HCT116 (cell line): ENCODE data around the gene TFG. TPM values are rescaled to one million over a fixed set of nuclear protein-coding genes. Genes with fewer than 3 reads are reported as not detected.

Source experiments
- ATAC-seq: fragments of 200-7000 bp; cut with Tn5 transposase; 2 replicates; pipeline ENCODE4 v1.9.1; 2020; ENCODE audit warnings: mild to moderate bottlenecking, moderate library complexity
- BruUV-seq: library from RNA; stranded (reverse); fragments of 400-500 nt; replicated peaks from 2 replicates; lab custom pipeline; 2021; lab: Mats Ljungman, UMichigan
- CTCF ChIA-PET: fragments of 300-600 bp; sonication (Branson Sonifier 250); formaldehyde crosslinking; loops from one replicate; lab custom pipeline; 2021; ENCODE audit warnings: antibody characterized with exemption; lab: Charles Lee
- POLR2A ChIA-PET: fragments of 300-600, 350-600 bp; sonication (Branson Sonifier 250); formaldehyde crosslinking; loops from one replicate; lab custom pipeline; 2021; ENCODE audit warnings: antibody characterized with exemption; lab: Charles Lee
- RAD21 ChIA-PET, 2 experiments: fragments of 300-600 bp; sonication (Branson Sonifier 250); formaldehyde crosslinking; loops; one replicate each; lab custom pipeline; 2023; ENCODE audit warnings: low total read pairs in 2 of 2; ENCODE audit not compliant: uncharacterized antibody in 2 of 2, unreplicated experiment in 2 of 2, low non-redundant PET in 1 of 2; lab: Charles Lee
- DNase-seq: peaks from one replicate; pipeline ENCODE4 v3.0.0-alpha.2; 2010; ENCODE audit warnings: low read depth, low spot score
- H2AFZ ChIP-seq: fragments of 200-600 bp; shearing (Covaris generic), sonication (generic); 2 replicates; pipeline ENCODE4 v1.6.1; 2017; ENCODE audit warnings: low read depth, mixed run types, mixed read lengths, antibody characterized with exemption, low read length; ENCODE audit not compliant: poor library complexity, severe bottlenecking
- H3K27ac ChIP-seq: 2 replicates; pipeline ENCODE4 v1.5.1; 2012; ENCODE audit warnings: low read depth, low read length
- H3K27me3 ChIP-seq: fragments of 200-600 bp; sonication (generic); 2 replicates; pipeline ENCODE4 v1.6.1; 2016; ENCODE audit warnings: mixed run types, low read length, mixed read lengths; ENCODE audit not compliant: insufficient read depth
- H3K36me3 ChIP-seq, 2 experiments: fragments of 200-500 bp in 1 of 2; fragments of 200-600 bp in 1 of 2; sonication (Bioruptor generic) in 1 of 2; sonication (generic) in 1 of 2; 2 replicates each; pipeline versions ENCODE4 v1.5.1 to v1.6.1; 2014 to 2016; ENCODE audit warnings: low read length in 2 of 2, inconsistent platforms in 1 of 2, mixed read lengths in 1 of 2, mixed run types in 1 of 2; ENCODE audit not compliant: insufficient read depth in 2 of 2, control insufficient read depth in 1 of 2
- H3K4me1 ChIP-seq, 2 experiments: fragments of 200-600 bp in 1 of 2; sonication (generic) in 1 of 2; 2 replicates each; pipeline versions ENCODE4 v1.5.1 to v1.6.1; 2012 to 2017; ENCODE audit warnings: low read length in 2 of 2, inconsistent platforms in 1 of 2, mild to moderate bottlenecking in 1 of 2, mixed read lengths in 1 of 2, mixed run types in 1 of 2, moderate library complexity in 1 of 2; ENCODE audit not compliant: insufficient read depth in 2 of 2, control insufficient read depth in 1 of 2
- H3K4me2 ChIP-seq: fragments of 200-600 bp; sonication (generic); 2 replicates; pipeline ENCODE4 v1.6.1; 2017; ENCODE audit warnings: mixed run types, low read length, mixed read lengths
- H3K4me3 ChIP-seq, 2 experiments: fragments of 200-600 bp in 1 of 2; sonication (generic) in 1 of 2; replicated peaks in 1 of 2; 2 replicates each; pipeline ENCODE4 v1.5.1; 2011 to 2016; ENCODE audit warnings: low read length in 2 of 2, control low read depth in 1 of 2, low read depth in 1 of 2, mild to moderate bottlenecking in 1 of 2, mixed read lengths in 1 of 2, mixed run types in 1 of 2
- H3K79me2 ChIP-seq: fragments of 200-600 bp; sonication (generic); 2 replicates; pipeline ENCODE4 v1.6.1; 2017; ENCODE audit warnings: mild to moderate bottlenecking, mixed run types, low read length, moderate library complexity, mixed read lengths; ENCODE audit not compliant: insufficient read depth
- H3K9ac ChIP-seq: fragments of 200-600 bp; sonication (generic); 2 replicates; pipeline ENCODE4 v1.6.1; 2016; ENCODE audit warnings: low read length, mixed read lengths
- H3K9me2 ChIP-seq: fragments of 200-600 bp; sonication (generic), shearing (Covaris generic); 2 replicates; pipeline ENCODE4 v1.6.1; 2017; ENCODE audit warnings: mixed run types, mild to moderate bottlenecking, moderate library complexity; ENCODE audit not compliant: insufficient read depth
- H3K9me3 ChIP-seq, 2 experiments: fragments of 200-500 bp in 1 of 2; fragments of 200-600 bp in 1 of 2; sonication (Bioruptor generic) in 1 of 2; sonication (generic) in 1 of 2; 2 replicates each; pipeline ENCODE4 v1.6.1; 2014 to 2017; ENCODE audit warnings: low read length in 2 of 2, mixed read lengths in 2 of 2, inconsistent platforms in 1 of 2, low read depth in 1 of 2, mild to moderate bottlenecking in 1 of 2, mixed run types in 1 of 2, moderate library complexity in 1 of 2; ENCODE audit not compliant: control insufficient read depth in 1 of 2, insufficient read depth in 1 of 2
- H4K20me1 ChIP-seq: fragments of 200-600 bp; sonication (generic), shearing (Covaris generic); 2 replicates; pipeline ENCODE4 v1.6.1; 2017; ENCODE audit warnings: mixed run types, mild to moderate bottlenecking, moderate library complexity; ENCODE audit not compliant: insufficient read depth
- CEBPB ChIP-seq: IDR thresholded peaks from 2 replicates; pipeline ENCODE4 v1.6.1; 2012; ENCODE audit warnings: low read depth
- EGR1 ChIP-seq: IDR thresholded peaks from 2 replicates; pipeline ENCODE4 v1.6.1; 2012; ENCODE audit warnings: low read depth
- ELF1 ChIP-seq: IDR thresholded peaks from 2 replicates; pipeline ENCODE4 v1.6.1; 2012; ENCODE audit warnings: low read depth, borderline replicate concordance
- EZH2 ChIP-seq: fragments of 200-600 bp; sonication (generic); IDR thresholded peaks from 2 replicates; pipeline ENCODE4 v1.6.1; 2017; ENCODE audit warnings: antibody characterized with exemption, mixed run types
- EZH2phosphoT487 ChIP-seq: fragments of 200-600 bp; IDR thresholded peaks from 2 replicates; pipeline ENCODE4 v1.6.1; 2018; ENCODE audit warnings: antibody characterized with exemption, borderline replicate concordance
- SIN3A ChIP-seq: IDR thresholded peaks from 2 replicates; pipeline ENCODE4 v1.6.1; 2012; ENCODE audit warnings: low read depth
- ZFX ChIP-seq: fragments of 450-650 bp; IDR thresholded peaks from 2 replicates; pipeline ENCODE4 v1.6.1; 2017
- intact Hi-C: fragments of 100-400 bp; cut with micrococcal nuclease; formaldehyde crosslinking; loops from 2 replicates; pipeline ENCODE4 v1.10.0; 2022
- total RNA-seq: library from RNA; stranded (reverse); gene quantifications from one replicate; pipeline ENCODE4 v1.2.1, GENCODE V29; 2021; ENCODE audit not compliant: unreplicated experiment
- TF ChIP-seq, protein P1 (sequence below): IDR thresholded peaks from 2 replicates; pipeline ENCODE4 v1.6.1; 2011; ENCODE audit warnings: mild to moderate bottlenecking, low read length, moderate library complexity; ENCODE audit not compliant: insufficient replicate concordance; ENCODE audit errors: extremely low read depth
- TF ChIP-seq, protein P2 (sequence below), 3 experiments: fragments of 200-600 bp in 1 of 3; sonication (generic) in 1 of 3; IDR thresholded peaks in 2 of 3; conservative IDR thresholded peaks in 1 of 3; 2 replicates each; pipeline ENCODE4 v1.5.1; 2012 to 2017; ENCODE audit warnings: low read depth in 2 of 3, low read length in 2 of 3, antibody characterized with exemption in 1 of 3, borderline replicate concordance in 1 of 3, control low read depth in 1 of 3, mild to moderate bottlenecking in 1 of 3, mixed read lengths in 1 of 3, mixed run types in 1 of 3, moderate library complexity in 1 of 3; ENCODE audit not compliant: insufficient read depth in 1 of 3

The TFG gene
- total RNA-seq, 1 experiment from 2014 or later, result 99.1 TPM

DNA sequence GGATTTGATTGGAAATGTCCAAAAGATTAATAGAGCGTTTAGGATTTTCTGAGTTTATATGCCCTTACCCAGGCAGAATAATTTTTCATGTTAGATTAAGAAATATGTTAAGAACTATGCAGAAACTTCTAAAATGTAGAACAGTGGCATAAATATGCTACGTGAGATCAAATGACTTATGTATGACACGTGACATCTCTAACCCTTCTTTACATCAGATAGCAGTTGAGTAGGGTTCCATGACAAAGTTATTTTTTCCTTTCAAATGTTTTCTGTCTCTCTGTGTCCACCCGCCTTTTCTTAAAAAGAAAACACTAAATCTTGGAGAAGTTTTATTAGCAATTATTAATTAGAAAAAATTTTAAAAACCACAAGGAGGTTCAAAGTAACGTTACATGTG lies 8.6 kb upstream of the TFG start:
- intact Hi-C loops, result no loop called here
- H3K9me3 ChIP-seq, result no peaks in the 10 kb centered on the region
- no peak overlapping the region for H2AFZ ChIP-seq
- no peaks in the 10 kb centered on the region for H4K20me1 ChIP-seq
- no TSS peak for BruUV-seq
- ChIA-PET POLR2A (no interaction called here), CTCF (no interaction called here), RAD21 (no interaction called here)
- DNase-seq (no peak), ATAC-seq (no peak)
- H3K79me2 ChIP-seq, result no peaks in the 10 kb centered on the region
- no peak overlapping the region for H3K27ac ChIP-seq
- H3K9me2 ChIP-seq, result no peaks in the 10 kb centered on the region
- TF ChIP-seq SIN3A (no peak), ZFX (no peak), EZH2phosphoT487 (no peak), CEBPB (no peak), EGR1 (no peak), ELF1 (no peak), EZH2 (no peak)
- TF ChIP-seq, protein P1, sequence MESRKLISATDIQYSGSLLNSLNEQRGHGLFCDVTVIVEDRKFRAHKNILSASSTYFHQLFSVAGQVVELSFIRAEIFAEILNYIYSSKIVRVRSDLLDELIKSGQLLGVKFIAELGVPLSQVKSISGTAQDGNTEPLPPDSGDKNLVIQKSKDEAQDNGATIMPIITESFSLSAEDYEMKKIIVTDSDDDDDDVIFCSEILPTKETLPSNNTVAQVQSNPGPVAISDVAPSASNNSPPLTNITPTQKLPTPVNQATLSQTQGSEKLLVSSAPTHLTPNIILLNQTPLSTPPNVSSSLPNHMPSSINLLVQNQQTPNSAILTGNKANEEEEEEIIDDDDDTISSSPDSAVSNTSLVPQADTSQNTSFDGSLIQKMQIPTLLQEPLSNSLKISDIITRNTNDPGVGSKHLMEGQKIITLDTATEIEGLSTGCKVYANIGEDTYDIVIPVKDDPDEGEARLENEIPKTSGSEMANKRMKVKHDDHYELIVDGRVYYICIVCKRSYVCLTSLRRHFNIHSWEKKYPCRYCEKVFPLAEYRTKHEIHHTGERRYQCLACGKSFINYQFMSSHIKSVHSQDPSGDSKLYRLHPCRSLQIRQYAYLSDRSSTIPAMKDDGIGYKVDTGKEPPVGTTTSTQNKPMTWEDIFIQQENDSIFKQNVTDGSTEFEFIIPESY, result no peak
- TF ChIP-seq, protein P2, sequence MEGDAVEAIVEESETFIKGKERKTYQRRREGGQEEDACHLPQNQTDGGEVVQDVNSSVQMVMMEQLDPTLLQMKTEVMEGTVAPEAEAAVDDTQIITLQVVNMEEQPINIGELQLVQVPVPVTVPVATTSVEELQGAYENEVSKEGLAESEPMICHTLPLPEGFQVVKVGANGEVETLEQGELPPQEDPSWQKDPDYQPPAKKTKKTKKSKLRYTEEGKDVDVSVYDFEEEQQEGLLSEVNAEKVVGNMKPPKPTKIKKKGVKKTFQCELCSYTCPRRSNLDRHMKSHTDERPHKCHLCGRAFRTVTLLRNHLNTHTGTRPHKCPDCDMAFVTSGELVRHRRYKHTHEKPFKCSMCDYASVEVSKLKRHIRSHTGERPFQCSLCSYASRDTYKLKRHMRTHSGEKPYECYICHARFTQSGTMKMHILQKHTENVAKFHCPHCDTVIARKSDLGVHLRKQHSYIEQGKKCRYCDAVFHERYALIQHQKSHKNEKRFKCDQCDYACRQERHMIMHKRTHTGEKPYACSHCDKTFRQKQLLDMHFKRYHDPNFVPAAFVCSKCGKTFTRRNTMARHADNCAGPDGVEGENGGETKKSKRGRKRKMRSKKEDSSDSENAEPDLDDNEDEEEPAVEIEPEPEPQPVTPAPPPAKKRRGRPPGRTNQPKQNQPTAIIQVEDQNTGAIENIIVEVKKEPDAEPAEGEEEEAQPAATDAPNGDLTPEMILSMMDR (IDR thresholded peaks at IDR 0.05 in 2 of 3, conservative IDR thresholded peaks at IDR 0.05 in 1 of 3; ENCODE audit: borderline replicate concordance in 1 of 3, insufficient read depth in 1 of 3, low read depth in 2 of 3, low read length in 2 of 3), result no peak
- no peak overlapping the region for H3K4me2 ChIP-seq
- H3K27me3 ChIP-seq, result no peaks in the 10 kb centered on the region
- no peak overlapping the region for H3K9ac ChIP-seq
- no peaks in the 10 kb centered on the region for H3K36me3 ChIP-seq
- H3K4me3 ChIP-seq, result no peak overlapping the region
- H3K4me1 ChIP-seq, result no peaks in the 10 kb centered on the region
